ENCODE results near the gene RNPS1.

Gene RNPS1

GRCh38 chr16:2252806-2253148, 15.1 kb downstream of the RNPS1 start:
- TF ChIP-seq, protein P1, sequence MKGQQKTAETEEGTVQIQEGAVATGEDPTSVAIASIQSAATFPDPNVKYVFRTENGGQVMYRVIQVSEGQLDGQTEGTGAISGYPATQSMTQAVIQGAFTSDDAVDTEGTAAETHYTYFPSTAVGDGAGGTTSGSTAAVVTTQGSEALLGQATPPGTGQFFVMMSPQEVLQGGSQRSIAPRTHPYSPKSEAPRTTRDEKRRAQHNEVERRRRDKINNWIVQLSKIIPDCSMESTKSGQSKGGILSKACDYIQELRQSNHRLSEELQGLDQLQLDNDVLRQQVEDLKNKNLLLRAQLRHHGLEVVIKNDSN (IDR thresholded peaks at IDR 0.05): no peak

GRCh38 chr16:2251296-2252111, 16.4 kb downstream of the RNPS1 start, which contains the start of gene ECI1:
Gene ECI1, minus strand, starts transcription at chr16:2251587. Its CDS starts 21 bp downstream, at chr16:2251566.
- TF ChIP-seq ZBTB7A (IDR thresholded peaks at IDR 0.05; ENCODE audit: low read depth): no peak; the same call in 1 of the 2 replicates
- no peak; the same call in 1 of the 2 replicates for TF ChIP-seq CEBPB (IDR thresholded peaks at IDR 0.05)
- TF ChIP-seq EGR1 (IDR thresholded peaks at IDR 0.05): peak; percentile 48; the same call in 1 of the 2 replicates
- TF ChIP-seq TCF12 (IDR thresholded peaks at IDR 0.05; ENCODE audit: low read depth): peak; percentile 51; the same call in 1 of the 2 replicates
- peak; percentile 95 for TF ChIP-seq YY1 (IDR thresholded peaks at IDR 0.05; ENCODE audit: low read depth)
- peak; percentile 95 for TF ChIP-seq TAF1 (IDR thresholded peaks at IDR 0.05; ENCODE audit: low read depth)
- TF ChIP-seq, protein P2, sequence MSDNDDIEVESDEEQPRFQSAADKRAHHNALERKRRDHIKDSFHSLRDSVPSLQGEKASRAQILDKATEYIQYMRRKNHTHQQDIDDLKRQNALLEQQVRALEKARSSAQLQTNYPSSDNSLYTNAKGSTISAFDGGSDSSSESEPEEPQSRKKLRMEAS (IDR thresholded peaks at IDR 0.05): peak; percentile 71; the same call in 1 of the 2 replicates
- peak; percentile 40; the same call in 1 of the 2 replicates for TF ChIP-seq TEAD4 (IDR thresholded peaks at IDR 0.05)
- TF ChIP-seq NFIC (IDR thresholded peaks at IDR 0.05): peak; percentile 94
- TF ChIP-seq EP300 (IDR thresholded peaks at IDR 0.05; ENCODE audit: borderline replicate concordance): no peak; the same call in 1 of the 2 replicates
- TF ChIP-seq RAD21 (IDR thresholded peaks at IDR 0.05; ENCODE audit: low read depth): peak; percentile 47; the same call in 1 of the 2 replicates
- TF ChIP-seq, protein P3, sequence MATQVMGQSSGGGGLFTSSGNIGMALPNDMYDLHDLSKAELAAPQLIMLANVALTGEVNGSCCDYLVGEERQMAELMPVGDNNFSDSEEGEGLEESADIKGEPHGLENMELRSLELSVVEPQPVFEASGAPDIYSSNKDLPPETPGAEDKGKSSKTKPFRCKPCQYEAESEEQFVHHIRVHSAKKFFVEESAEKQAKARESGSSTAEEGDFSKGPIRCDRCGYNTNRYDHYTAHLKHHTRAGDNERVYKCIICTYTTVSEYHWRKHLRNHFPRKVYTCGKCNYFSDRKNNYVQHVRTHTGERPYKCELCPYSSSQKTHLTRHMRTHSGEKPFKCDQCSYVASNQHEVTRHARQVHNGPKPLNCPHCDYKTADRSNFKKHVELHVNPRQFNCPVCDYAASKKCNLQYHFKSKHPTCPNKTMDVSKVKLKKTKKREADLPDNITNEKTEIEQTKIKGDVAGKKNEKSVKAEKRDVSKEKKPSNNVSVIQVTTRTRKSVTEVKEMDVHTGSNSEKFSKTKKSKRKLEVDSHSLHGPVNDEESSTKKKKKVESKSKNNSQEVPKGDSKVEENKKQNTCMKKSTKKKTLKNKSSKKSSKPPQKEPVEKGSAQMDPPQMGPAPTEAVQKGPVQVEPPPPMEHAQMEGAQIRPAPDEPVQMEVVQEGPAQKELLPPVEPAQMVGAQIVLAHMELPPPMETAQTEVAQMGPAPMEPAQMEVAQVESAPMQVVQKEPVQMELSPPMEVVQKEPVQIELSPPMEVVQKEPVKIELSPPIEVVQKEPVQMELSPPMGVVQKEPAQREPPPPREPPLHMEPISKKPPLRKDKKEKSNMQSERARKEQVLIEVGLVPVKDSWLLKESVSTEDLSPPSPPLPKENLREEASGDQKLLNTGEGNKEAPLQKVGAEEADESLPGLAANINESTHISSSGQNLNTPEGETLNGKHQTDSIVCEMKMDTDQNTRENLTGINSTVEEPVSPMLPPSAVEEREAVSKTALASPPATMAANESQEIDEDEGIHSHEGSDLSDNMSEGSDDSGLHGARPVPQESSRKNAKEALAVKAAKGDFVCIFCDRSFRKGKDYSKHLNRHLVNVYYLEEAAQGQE (IDR thresholded peaks at IDR 0.05; ENCODE audit: low read depth): no peak
- TF ChIP-seq CREB1 (IDR thresholded peaks at IDR 0.05; ENCODE audit: low read depth): peak; percentile 38; the same call in 1 of the 2 replicates
- TF ChIP-seq, protein P1 (IDR thresholded peaks at IDR 0.05): peak; percentile 30; the same call in 1 of the 2 replicates
- TF ChIP-seq FOXM1 (IDR thresholded peaks at IDR 0.05; ENCODE audit: borderline replicate concordance, low read depth): 0 out of 2 replicates have a peak, but pooled peaks have one; percentile 37

DNA sequence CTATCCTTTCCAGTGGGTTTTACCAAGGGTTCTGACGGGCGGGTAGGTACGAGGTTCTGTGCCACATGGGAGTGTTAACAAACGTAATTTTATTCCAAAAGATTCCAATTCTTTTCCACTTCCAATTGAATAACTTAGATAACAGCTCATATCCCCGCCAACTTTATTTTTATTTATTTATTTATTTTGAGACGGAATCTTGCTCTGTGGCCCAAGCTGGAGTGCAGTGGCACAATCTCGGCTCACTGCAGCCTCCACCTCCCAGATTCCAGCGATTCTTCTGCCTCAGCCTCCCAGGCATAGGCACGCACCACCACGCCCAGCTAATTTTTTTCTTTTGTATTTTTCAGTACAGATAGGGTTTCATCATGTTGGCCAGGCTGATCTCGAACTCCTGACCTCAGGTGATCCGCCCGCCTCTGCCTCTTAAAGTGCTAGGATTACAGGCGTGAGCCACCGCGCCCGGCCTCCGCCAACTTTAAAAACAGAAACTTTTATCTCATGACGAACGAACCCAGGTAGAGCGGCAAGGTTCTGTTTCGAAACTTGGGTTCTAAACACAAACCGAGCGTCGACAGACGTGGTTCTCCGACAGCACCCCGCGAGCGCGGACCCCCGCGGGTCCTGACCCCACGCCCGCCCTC, 17.2 kb downstream of the RNPS1 start:
- peak; percentile 23; the same call in 1 of the 2 replicates for TF ChIP-seq CEBPB (IDR thresholded peaks at IDR 0.05)
- peak; percentile 54 for TF ChIP-seq TEAD4 (IDR thresholded peaks at IDR 0.05)
- TF ChIP-seq TCF12 (IDR thresholded peaks at IDR 0.05; ENCODE audit: low read depth): no peak; the same call in 1 of the 2 replicates
- no peak for TF ChIP-seq CREB1 (IDR thresholded peaks at IDR 0.05; ENCODE audit: low read depth)

DNA sequence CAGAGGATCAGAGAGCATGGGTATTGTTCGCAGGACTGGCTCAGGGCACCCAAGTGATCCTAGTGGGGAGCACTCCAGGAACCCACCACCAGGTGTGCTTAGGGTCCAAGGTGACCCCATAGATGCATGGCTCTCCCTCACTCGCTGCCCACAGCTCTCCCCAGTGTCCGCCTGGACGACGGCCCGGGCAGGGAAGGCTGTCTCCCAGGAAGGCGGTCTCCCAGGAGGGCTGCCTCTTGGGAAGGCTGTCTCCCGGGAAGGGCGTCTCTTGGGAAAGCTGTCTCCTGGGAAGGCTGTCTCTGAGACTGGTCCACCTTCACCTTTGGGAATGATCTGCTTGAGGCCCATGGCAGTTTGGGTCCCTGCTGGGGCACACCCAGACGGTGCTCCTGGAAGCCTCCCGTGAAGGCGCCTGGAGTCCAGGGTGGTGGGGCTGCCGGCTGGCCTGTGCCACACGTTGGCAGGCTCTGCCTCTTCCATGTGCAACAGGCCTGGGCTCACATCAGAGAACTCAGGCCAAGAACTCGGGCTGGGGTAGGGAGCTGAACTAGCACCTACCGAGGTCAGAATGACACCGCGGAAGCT, 21.5 kb downstream of the RNPS1 start:
- TF ChIP-seq, protein P3 (IDR thresholded peaks at IDR 0.05; ENCODE audit: low read depth): no peak
- TF ChIP-seq EP300 (IDR thresholded peaks at IDR 0.05; ENCODE audit: borderline replicate concordance) (no peak), TCF12 (IDR thresholded peaks at IDR 0.05; ENCODE audit: low read depth) (no peak), TEAD4 (IDR thresholded peaks at IDR 0.05) (no peak), CREB1 (IDR thresholded peaks at IDR 0.05; ENCODE audit: low read depth) (no peak)

DNA sequence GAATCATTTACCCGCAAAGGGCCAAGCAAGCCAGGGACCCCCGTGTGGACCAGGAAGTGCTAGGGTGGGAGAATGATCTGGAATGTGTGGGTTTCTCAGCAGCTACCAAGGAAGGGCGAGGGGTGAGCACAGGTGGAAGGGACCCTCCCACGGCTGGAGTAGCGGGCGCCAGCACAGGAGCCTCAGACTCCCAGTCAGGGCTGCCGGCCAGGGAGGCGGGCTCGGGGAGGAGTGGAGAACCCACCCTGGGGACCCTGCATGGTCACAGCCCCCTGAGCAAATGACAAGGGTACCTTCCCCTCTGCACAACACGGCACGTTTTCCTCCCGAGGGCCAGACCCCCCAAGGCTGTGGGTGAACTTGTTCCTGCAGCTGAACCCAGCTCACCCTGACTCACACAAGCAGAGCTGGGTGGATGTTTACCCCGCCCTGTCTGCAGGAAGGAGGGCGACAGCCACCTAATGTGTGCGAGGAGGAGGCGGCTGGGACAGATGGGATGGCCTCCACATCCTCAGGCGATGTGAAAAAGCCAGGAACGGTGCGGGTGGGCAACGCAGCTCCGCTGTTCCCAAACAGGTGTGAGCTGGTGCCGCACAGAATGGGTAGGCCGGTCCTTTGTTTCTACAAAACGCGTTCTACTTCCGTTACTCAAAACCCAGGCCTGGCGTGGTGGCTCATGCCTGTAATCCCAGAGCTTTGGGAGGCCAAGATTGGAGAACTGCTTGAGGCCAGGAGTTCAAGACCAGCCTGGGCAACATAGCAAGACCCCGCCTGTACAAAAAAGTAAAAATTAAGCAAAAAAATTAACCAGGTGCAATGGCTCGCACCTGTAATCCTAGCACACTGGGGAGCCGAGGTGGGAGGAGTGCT, 22.8 kb downstream of the RNPS1 start:
- no peak for TF ChIP-seq ZBTB7A (IDR thresholded peaks at IDR 0.05; ENCODE audit: low read depth)
- TF ChIP-seq TCF12 (IDR thresholded peaks at IDR 0.05; ENCODE audit: low read depth): no peak
- TF ChIP-seq TAF1 (IDR thresholded peaks at IDR 0.05; ENCODE audit: low read depth): no peak
- TF ChIP-seq, protein P3 (IDR thresholded peaks at IDR 0.05; ENCODE audit: low read depth): no peak
- no peak for TF ChIP-seq YY1 (IDR thresholded peaks at IDR 0.05; ENCODE audit: low read depth)
- no peak for TF ChIP-seq CREB1 (IDR thresholded peaks at IDR 0.05; ENCODE audit: low read depth)
- TF ChIP-seq, protein P1 (IDR thresholded peaks at IDR 0.05): no peak
- TF ChIP-seq EP300 (IDR thresholded peaks at IDR 0.05; ENCODE audit: borderline replicate concordance): no peak
- TF ChIP-seq, protein P2 (IDR thresholded peaks at IDR 0.05): no peak
- TF ChIP-seq NFIC (IDR thresholded peaks at IDR 0.05): no peak
- no peak for TF ChIP-seq TEAD4 (IDR thresholded peaks at IDR 0.05)
- TF ChIP-seq CEBPB (IDR thresholded peaks at IDR 0.05): no peak
- no peak for TF ChIP-seq RAD21 (IDR thresholded peaks at IDR 0.05; ENCODE audit: low read depth)
- TF ChIP-seq EGR1 (IDR thresholded peaks at IDR 0.05): no peak
- TF ChIP-seq FOXM1 (IDR thresholded peaks at IDR 0.05; ENCODE audit: borderline replicate concordance, low read depth): no peak

All from Ishikawa (cell line).